NCI-H526 treated with DMSO at 0.1 percent for 48 hours (cell line): ENCODE measurements around the gene PLGRKT.
"Not testable (repeated sequence)": the region's sequence is repeated elsewhere in the genome, so short reads cannot be mapped to it uniquely, and the experiment has no call there.

ENCODE experiments used
- DNase-seq: peaks from one replicate; lab custom pipeline; 2025; lab: John Stamatoyannopoulos, UW

The PLGRKT gene

DNA sequence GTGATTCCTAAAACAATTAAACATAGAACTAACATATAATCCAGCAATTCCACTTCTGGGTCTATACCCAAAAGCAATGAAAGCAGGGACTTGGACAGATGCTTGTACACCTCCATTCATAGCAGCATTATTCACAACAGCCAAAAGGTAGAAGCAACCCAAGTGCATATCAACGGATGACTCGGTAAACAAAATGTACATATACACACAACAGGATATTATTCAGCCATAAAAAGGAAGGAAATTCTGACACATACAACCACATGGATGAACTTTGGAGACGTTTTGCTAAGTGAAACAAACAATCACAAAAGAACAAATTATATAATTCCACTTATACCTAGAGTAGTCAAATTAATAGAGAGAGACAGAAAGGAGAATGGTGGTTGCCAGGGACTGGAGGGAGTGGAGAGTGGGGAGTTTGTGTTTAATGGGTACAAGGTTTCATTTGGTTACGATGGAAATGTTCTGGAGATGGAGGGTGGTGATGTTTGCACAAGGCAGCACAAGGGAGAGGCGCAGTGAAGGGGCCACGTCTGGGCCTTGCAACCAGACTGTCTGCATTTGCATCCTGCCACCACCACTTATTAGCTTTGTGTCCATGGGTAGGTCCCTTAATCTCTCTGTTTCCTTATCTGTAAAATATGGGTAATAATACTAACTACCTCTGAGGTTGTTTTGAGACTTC, 61.8 kb downstream of the PLGRKT start:
- peak; percentile 56 for DNase-seq

DNA sequence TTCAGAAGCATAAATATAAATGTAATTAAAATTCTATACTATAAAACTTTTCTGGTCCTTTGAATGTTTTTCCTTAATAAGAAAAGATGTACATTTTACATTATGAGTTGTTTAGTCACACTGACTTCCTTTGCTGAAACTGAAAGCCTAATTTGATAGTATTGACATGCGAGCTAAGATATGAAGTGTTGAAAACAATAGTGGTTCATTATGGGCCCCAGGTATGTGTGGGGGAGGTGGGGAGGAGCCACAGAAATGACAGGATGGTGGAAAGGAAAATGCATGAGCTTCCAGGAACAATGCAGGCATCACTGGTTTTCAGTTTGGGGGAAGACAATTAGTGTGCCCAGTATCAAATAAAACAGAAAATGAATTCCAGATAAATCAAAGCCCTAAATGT, 62.6 kb downstream of the PLGRKT start:
- no peak for DNase-seq

DNA sequence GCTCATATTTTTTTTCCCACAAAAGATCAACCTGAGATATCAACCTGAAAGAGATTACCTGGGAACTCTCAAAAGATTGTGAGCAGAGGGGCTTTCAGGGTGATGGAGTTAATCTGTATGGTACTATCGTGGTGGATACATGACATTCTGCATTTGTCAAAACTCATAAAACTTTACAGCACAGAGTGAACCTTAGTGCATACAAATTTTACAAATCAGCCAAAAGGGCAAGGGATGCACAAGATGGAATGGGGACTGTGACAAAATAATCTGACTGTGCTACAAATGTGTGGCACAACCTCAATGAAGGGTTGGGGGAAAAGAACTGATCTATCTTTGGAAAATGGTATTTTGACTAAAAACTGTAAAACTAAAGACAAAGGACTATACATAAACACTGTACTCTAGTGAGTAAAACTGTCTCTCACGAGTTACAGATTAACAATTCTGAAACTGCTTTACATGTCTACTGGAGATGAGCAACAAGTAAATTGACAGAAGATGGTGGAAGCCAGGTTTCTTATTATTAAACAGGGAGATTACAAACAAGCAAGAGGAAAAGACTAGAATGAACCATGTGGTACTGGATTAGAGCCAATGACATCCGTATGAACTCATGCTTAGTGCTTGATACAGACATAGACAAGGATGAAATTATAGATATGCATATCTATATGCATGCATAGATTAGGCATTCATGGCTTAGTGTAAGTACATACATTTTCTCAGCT, 73.3 kb downstream of the PLGRKT start:
- no peak for DNase-seq

DNA sequence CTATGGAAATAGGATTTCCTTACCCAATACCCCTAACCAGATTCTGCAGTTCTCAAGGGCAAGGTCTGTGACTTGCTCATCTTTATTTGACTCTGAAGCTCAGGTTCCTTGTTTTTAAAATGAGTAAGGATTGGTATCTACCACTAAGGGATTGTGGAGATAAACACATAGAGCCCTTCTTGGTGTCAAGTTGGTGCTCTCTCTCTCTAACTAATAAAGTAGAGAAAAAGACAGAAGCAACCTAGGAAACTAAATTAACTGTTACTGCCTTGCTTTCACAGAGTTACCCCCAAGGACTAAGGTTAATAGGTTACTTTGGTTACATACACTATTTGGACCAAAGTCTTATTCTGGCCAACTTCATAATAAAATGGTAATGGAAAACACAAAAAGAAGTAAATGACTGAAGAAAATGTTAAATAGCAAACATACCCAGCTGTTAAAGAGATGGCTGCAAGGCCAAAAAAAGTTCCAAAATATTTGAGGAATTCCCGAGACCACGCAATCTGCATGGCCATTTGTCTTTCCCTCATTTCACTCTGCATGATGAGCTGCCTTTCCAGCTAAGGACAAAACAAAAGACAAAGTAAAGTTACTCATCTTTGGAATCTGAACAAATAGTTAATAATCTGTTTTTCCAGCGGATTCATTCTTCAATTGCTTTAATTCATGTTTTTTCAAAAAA, 76.3 kb downstream of the PLGRKT start:
- DNase-seq = no peak

DNA sequence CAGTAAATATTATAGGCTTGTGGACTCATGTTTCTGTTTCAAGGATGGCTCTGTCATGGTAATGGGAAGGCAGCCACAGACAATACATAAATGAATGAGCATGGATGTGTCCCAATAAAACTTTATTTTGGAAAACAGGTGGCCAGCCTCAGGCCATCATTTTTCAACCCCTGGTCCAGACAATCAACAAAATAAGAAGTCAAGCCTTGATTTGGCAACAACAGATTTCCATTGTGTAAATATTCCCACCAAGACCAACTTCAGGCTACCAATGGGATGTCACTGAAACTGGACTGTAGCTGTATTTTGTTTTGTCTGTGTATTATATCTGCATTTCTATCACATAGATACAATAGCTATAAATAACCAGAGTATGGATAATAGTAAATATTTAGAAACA, 77.4 kb downstream of the PLGRKT start:
- DNase-seq = no peak

DNA sequence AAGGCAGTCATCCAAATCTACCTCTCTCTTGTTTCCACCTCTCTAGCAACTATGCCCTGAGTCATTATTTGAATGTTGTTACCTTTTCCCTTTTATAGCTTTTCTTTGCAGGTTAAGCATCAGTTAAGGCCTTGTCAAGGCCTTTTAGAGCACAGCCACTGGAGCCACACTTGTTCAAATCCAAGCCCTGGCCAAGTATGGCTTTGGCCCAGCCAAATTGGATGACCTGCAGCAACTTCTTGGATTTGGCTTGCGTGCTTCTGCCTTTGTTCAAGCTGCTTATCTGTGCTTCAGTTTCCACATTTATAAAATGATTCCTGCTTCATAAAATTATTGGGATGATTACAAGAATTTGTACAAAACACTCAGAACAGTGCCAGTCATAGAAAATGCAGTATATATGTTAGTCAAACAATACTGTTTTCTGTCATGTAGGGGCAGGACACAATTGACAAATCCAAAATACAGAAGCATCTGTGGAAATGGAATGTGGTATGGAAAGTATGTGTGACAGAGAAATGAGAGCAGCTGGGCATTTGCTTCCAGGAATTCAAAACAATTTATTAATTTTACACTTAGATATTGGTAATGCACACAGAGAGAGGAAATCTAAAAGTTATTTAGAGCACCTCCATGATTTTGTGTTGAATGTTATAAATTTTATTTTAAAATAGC, 80.2 kb downstream of the PLGRKT start:
- DNase-seq = no peak

DNA sequence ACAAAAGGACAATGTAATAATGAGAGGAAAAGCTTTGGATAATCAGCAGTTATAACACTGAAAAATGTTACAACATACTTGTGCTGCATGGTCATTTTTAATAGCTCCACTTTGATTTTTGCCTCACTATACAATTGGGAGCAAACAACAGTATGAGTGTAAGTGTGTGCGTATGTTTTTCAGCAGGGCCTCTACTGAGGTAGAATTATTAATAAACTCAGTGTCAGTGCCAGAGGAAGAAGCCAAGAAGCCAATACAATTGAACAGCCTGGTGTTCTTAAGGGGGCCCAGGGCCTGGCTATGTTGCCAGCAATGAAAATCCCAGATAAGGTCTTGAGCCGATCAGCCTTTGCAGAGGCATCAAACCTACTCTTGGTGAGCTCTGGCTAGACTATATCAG, 81.9 kb downstream of the PLGRKT start:
- DNase-seq = no peak

DNA sequence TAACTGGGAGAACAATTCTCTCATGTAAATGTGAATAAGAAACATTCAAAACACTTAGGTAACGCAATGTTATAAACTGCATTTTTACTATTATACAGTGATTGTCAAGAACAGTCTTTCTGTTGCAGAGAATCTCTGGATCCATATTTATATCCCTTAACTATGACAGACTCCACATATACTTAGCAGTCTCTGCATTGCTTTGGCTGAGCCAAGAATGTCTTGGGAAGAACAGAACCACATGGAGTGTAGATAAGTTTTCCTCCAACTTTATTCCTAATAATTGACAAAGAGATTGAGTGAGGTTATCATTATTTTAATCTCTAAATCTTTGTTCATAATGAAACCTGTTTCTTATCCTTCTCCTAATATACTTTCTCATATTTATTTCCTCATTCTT, 82.5 kb downstream of the PLGRKT start:
- no peak for DNase-seq

DNA sequence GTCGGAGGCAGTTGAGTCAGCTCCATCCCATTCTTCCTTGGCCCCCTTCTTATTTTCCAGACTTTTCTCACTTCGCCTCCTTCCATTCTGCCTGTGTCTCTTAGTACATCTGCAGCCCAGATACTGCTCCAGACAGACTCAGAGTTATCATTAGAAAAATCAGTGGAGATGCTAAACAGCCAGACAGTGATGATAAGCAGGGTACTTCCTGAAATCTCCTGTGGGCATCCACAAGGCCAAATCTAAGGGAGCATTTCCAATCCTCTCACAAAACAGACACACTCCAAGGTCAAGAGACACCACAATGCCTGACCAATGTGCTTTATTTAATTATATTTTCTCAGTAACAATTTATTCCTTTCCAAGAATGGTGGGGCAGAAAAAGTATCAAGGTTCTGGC, 83.5 kb downstream of the PLGRKT start:
- no peak for DNase-seq

DNA sequence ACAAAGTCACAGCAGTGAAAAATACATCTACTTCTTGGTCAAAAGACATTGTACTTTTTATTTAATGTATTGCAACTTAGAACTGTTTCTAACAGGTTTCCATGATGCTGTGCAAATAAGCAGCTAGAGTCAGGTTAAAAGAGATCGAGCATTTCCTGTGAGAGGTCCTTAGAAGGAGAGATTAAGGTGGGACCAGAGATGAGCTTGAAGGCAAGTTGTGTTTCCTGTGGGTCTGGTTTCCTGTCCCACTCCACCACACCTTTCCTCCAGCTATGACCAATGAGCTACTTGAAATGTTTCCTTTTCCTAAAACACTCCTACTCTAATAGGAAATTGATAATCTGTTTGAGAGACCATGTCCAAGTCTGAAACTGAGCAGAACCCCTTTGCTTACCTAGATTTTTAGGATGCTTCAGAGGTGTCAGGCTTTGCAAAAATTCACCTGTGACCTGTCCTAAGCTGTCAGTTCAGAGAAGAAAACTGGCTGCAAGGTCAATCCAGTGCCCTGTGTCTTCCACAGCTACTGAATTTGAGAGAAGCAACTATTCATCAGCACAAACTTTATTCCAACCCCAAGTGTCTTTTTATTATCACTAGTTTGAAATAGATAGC, 85.0 kb downstream of the PLGRKT start:
- no peak for DNase-seq

DNA sequence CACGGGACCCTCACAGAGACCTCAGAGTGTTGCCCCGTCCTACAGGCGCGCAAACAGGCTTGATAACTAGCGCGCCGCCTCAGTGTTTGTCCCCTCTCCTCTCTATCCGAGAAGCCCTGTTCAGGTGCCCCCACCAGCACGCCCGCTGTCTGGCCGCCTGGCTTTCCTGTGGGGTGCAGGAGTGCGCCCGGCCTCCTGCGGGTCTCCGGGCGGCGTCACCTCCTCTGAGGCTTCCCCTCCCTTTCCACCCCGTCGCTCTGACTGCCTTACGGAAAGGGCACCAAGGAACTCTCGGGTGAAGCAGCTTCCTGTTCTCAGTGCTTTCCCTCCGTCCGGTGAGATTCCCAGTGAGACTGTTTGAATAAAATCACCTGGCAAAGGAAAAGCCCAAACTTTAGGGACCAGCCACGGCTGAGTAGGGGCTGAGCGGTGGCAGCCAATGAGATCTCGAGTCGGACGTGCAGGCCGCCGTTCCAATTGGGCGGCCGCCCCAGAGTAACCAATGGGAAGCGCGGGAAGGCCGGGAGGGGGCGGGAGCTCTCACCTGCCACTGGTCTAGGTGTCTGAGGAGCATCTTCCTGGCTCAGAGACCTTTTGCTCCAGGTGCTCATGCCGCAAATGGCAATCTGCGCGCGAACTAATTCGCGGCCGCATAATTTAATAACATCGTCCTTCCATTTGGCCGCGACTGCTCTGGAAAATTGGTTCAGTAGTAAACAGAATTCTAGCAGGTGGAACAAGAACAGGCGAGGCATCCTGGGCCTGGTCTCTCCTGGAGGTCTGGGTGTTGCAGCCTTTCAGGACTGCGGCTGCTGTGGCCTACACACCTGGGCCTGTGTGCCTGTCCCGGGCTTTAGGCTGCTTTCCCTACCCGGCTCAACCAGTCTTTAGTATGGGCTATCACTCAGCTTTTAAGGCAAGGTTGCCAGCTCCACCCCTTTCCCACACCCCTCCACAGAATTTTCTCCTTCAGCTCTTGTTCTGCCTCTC, 98.4 kb downstream of the PLGRKT start, which contains the start of gene RLN1:
RLN1 (minus strand) TSS at position 885 of the 990 bp plus-strand sequence; CDS start at position 755, 130 bp downstream.
- DNase-seq = not testable (repeated sequence)

DNA sequence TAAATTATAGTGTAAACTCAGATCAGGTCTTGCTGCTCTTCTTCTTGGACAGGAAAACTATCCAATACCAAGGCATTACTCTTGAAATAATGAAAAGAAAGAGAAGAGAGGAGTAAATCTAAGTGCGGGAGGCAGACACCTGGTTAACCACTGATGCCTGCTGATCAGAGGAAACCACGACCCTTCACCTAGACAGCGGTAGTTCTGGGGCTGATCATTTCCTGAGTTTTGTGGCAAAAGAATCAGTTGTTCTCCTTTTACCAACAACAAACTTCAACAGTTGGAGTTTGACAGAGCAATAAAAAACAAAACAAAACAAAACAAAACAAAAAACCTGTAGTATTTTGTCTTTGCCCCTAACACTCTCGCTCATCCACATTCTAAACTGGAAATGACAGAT, 101.0 kb downstream of the PLGRKT start:
- no peak for DNase-seq

DNA sequence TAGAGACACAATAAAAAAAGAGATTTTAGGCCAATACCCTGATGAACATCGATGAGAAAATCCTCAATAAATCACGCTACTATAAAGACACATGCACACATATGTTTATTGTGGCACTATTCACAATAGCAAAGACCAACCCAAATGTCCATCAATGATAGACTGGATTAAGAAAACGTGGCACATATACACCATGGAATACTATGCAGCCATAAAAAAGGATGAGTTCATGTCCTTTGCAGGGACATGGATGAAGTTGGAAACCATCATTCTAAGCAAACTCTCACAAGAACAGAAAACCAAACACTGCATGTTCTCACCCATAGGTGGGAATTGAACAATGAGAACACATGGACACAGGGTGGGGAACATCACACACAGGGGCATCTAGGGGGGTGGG, 106.4 kb downstream of the PLGRKT start:
- not testable (repeated sequence) for DNase-seq

DNA sequence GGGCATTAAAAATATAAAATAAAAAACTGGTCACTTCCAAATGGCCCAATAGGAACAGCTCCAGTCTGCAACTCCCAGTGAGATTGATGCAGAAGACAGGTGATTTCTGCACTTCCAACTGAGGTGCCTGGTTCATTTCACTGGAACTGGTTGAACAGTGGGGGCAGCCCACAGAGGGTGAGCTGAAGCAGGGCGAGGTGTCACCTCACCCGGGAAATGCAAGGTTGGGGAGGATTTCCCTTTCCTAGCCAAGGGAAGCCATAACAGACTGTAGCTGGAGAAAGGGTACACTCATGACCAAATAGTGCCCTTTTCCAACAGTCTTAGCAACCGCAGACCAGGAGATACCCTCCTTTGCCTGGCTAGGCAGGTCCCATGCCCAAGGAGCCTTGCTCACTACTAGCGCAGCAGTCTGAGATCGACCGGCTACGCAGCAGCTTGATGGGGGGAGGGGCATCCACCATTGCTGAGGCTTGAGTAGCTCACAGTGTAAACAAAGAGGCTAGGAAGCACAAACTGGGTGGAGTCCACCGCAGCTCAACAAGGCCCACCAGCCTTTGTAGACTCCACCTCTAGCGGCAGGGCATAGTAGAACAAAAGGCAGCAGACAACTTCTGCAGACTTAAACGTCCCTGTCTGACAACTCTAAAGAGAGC, 110.7 kb downstream of the PLGRKT start:
- no peak for DNase-seq

DNA sequence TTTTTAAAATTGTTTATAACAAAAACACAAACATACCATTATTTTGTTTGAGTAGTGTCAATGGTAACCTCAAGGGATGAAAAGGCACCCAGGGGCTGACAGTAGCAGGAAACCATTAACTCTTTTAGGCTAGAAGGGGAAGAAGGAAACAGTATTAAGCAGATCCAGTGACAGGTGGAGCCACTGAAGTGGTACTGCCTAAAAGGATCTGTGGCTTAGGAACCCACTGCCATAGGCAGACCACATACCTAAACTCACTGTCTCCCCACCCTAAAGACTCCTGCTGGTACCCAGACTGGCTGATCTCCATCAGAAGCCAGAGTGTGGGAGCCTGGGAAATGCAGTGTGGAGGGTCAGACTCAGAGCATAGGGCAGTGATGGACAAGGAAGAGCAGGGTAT, 111.5 kb downstream of the PLGRKT start:
- no peak for DNase-seq

DNA sequence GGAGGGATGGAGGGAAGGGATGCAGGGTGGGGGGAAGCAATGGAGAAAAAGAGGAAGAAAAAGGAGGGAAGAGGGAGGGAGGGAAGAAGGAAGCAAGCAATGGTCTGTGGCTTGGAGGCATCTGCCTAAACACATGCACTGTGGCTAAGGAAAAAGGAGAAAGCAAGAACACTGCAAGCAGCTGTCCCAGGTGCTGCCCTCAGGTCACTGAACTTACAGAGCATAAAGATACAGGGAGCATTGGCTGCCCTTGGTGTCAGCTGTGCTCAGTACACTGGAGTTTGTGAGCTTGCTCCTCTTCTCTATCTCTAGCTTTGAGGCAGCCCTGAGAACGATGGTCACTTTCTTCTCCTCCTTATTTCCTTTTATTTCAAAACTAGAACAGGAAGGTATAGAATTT, 116.1 kb downstream of the PLGRKT start:
- DNase-seq = not testable (repeated sequence)

DNA sequence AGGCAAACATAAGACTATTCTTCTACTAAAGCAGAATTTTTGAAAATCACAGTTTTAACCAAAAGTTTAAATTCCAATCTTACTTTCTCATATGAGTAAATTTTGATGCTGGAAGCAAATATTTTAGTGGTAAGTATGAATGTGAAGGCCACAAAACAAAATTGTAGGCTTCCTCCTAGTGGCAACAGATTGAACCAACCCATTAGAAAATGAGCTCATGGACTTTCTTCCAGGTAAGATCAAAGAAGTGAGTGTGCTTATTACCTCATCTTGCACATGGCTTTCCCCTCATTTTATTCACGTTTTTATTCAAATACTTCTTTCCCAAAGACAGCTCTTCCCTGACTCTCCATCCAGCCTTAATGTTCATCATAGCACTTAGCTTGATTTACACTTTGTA, 116.7 kb downstream of the PLGRKT start:
- no peak for DNase-seq

DNA sequence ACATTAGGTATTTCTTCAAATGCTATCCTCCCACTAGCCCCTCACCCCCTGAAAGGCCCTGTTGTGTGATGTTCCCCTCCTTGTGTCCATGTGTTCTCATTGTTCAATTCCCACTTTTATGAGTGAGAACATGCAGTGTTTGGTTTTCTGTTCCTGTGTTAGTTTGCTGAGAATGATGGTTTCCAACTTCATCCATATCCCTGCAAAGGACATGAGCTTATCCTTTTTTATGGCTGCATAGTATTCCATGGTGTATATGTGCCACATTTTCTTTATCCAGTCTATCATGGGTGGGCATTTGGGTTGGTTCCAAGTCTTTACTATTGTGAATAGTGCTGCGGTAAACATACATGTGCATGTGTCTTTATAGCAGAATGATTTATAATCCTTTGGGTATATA, 121.3 kb downstream of the PLGRKT start:
- not testable (repeated sequence) for DNase-seq

DNA sequence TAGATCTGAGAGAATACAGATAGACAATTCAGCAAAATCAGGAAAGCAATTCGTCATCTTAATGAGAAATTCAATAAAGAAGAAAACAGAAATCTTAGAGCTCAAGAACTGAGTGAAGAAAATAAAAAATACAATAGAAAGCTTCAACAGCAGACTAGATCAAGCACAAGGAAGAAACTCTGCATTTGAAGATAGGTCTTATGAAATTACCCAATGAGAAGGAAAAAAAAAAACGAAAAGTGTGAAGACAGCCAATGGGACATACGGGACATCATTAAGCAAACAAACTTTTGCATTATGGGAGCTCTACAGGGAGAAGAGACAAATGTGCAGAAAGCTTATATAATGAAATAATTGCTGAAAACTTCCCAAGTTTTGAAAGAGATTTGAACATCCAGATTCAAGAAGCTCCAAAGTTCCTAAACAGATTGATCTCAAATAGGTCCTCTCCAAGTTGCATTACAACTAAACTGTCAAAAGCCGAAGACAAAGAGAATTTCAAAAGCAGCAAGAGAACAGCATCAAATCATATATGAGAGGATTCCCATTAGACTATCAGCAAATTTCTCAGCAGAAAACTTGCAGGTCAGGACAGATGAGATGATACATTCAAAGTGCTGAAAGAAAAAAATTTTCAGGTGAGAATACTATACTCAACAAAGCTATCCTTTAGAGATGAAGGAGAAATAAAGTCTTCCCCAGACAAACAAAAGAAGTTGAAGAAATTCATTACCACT, 122.4 kb downstream of the PLGRKT start:
- DNase-seq = no peak

DNA sequence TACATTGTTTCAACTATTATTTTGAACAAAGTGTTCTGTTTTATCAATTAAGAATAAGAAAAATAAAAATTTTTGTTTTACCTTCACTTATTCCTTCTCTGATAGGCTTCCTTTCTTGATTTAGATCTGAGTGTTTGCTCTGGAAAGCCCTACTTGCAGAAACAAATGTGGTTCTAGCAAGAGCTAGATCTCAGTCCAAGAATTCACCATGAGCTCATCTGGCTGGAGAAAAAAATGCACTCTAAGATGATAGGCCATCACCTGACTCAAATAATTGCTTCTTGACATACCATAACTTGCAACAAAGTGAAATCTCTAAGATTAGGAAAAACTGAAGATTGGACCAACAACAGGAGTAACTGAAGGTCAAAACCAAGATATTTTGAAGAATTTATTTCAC, 126.9 kb downstream of the PLGRKT start:
- no peak for DNase-seq
